ENCODE data around the gene FRG1.
"Not testable (repeated sequence)": the region's sequence is repeated elsewhere in the genome, so short reads cannot be mapped to it uniquely, and the experiment has no call there.

FRG1 gene

GRCh38 chr4:189985651-189986243 lies 45.1 kb downstream of the FRG1 start:
- DNase-seq = not testable (repeated sequence)

- DNase-seq = no peak
Measured at GRCh38 chr4:189988877-189989431, 48.3 kb downstream of the FRG1 start.

- DNase-seq = not testable (repeated sequence)
Measured at GRCh38 chr4:189989941-189990340, 49.3 kb downstream of the FRG1 start.
